Activated CD8-positive, alpha-beta T cell treated with anti-CD3 and anti-CD28 coated beads for 36 hours (primary cell): ENCODE measurements around the gene NUP85. TPM values are rescaled to one million over a fixed set of nuclear protein-coding genes. Genes with fewer than 3 reads are reported as not detected.

Source experiments
- ATAC-seq: fragments of 200-7000 bp; cut with Tn5 transposase; one replicate; pipeline ENCODE4 v1.10.0; 2021; ENCODE audit warnings: mild to moderate bottlenecking, moderate library complexity
- CTCF ChIA-PET: fragments of 350-600 bp; sonication (Branson Sonifier 250); formaldehyde crosslinking; loops from one replicate; lab custom pipeline; 2021; ENCODE audit warnings: antibody characterized with exemption; lab: Charles Lee
- POLR2A ChIA-PET: fragments of 350-600 bp; sonication (Branson Sonifier 250); formaldehyde crosslinking; loops from one replicate; lab custom pipeline; 2021; ENCODE audit warnings: antibody characterized with exemption; lab: Charles Lee
- DNase-seq: peaks from one replicate; pipeline ENCODE4 v3.0.0-alpha.2; 2020
- H3K27ac Mint-ChIP-seq: one replicate; pipeline ENCODE4 v1.8.0; 2021; ENCODE audit warnings: mild to moderate bottlenecking, mixed read lengths
- H3K27me3 Mint-ChIP-seq: one replicate; pipeline ENCODE4 v1.8.0; 2021; ENCODE audit warnings: mixed read lengths
- H3K36me3 Mint-ChIP-seq: one replicate; pipeline ENCODE4 v1.8.0; 2021; ENCODE audit warnings: low read depth, mixed read lengths
- H3K4me1 Mint-ChIP-seq: one replicate; pipeline ENCODE4 v1.8.0; 2021; ENCODE audit warnings: low read depth, mixed read lengths
- H3K4me3 Mint-ChIP-seq: one replicate; pipeline ENCODE4 v1.8.0; 2021; ENCODE audit warnings: mild to moderate bottlenecking, moderate library complexity, mixed read lengths
- H3K9me3 Mint-ChIP-seq: one replicate; pipeline ENCODE4 v1.8.0; 2021; ENCODE audit warnings: mixed read lengths
- intact Hi-C: fragments of 100-400 bp; cut with micrococcal nuclease; formaldehyde crosslinking; loops from one replicate; pipeline ENCODE4 v1.10.0; 2022
- total RNA-seq, 2 experiments: library from RNA; stranded (reverse); gene quantifications; one replicate each; pipeline ENCODE4 v1.2.3, GENCODE V29; 2021
- TF ChIP-seq, protein P1 (sequence below): fragments of 200-600 bp; IDR thresholded peaks from one replicate; pipeline ENCODE4 v1.8.0; 2022; ENCODE audit warnings: antibody characterized with exemption, mild to moderate bottlenecking

Gene NUP85
- total RNA-seq, 2 experiments from 2014 or later = 108 to 116 TPM

DNA sequence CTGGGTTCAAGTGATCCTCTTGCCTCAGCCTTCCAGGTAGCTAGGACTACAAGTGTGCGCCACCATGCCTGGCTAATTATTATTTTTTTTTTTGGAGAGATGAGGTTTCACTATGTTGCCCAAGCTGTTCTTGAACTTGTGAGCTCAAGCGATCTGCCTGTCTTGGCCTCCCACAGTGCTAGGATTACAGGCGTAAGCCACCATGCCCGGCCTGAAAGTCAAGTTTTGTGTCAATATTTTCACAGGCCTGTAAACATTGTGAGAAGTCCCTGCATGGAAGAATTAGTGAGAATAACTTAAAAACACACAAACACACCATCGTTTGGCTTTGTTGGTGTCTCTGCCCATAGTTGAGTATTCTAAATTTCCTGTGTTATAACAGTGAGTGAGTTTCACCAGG lies 22.2 kb downstream of the NUP85 start:
- DNase-seq (no peak), ATAC-seq (no peak)
- ChIA-PET CTCF (interaction anchor here (1.2 to 4.8 kb wide), 3 partner anchors 13 to 185 kb away, joined by 3 to 54 read pairs (median 6); no protein-coding TSS in a partner anchor), POLR2A (interaction anchor here (1.2 to 1.6 kb wide), 4 partner anchors 9 to 33 kb away, joined by 3 to 9 read pairs (median 6); no protein-coding TSS in a partner anchor)
- H3K4me1 Mint-ChIP-seq = no peaks in the 10 kb centered on the region
- H3K4me3 Mint-ChIP-seq = no peak overlapping the region
- intact Hi-C loops = no loop called here
- H3K27ac Mint-ChIP-seq = no peak overlapping the region
- no peaks in the 10 kb centered on the region for H3K27me3 Mint-ChIP-seq
- TF ChIP-seq, protein P1, sequence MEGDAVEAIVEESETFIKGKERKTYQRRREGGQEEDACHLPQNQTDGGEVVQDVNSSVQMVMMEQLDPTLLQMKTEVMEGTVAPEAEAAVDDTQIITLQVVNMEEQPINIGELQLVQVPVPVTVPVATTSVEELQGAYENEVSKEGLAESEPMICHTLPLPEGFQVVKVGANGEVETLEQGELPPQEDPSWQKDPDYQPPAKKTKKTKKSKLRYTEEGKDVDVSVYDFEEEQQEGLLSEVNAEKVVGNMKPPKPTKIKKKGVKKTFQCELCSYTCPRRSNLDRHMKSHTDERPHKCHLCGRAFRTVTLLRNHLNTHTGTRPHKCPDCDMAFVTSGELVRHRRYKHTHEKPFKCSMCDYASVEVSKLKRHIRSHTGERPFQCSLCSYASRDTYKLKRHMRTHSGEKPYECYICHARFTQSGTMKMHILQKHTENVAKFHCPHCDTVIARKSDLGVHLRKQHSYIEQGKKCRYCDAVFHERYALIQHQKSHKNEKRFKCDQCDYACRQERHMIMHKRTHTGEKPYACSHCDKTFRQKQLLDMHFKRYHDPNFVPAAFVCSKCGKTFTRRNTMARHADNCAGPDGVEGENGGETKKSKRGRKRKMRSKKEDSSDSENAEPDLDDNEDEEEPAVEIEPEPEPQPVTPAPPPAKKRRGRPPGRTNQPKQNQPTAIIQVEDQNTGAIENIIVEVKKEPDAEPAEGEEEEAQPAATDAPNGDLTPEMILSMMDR = no peak
- H3K36me3 Mint-ChIP-seq = peaks cover 32% of the 10 kb centered on the region
- H3K9me3 Mint-ChIP-seq = no peaks in the 10 kb centered on the region

DNA sequence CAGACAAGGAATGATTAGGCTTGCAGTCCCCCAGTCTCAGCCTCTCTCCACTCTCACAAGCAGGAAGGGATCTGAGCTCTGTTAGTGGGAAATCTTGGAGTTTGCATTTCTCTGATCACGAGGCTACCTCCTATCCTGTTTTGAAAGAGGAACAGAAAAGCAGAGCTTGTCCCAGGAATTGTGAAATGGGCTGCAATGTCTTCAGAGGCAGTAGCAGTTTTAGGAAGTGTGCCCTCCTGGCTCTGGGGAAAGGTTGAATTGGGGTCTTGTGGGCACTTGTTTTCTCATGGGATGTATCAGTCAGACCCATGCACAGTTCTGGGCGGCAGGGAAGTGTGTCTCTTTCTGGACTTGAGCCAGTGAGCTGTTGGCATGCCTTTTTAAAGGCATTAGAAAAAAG lies 22.8 kb downstream of the NUP85 start:
- no peaks in the 10 kb centered on the region for H3K27me3 Mint-ChIP-seq
- no peak for DNase-seq
- no peak overlapping the region for H3K4me3 Mint-ChIP-seq
- no peaks in the 10 kb centered on the region for H3K9me3 Mint-ChIP-seq
- H3K4me1 Mint-ChIP-seq = no peaks in the 10 kb centered on the region
- no peak overlapping the region for H3K27ac Mint-ChIP-seq
- ChIA-PET POLR2A (interaction anchor here (0.9 to 1.6 kb wide), 6 partner anchors 9 to 43 kb away, joined by 3 to 9 read pairs (median 5); partner anchors contain the start of gene MIF4GD), CTCF (interaction anchor here (1.1 to 4.8 kb wide), 5 partner anchors 12 to 184 kb away, joined by 3 to 54 read pairs (median 5); no protein-coding TSS in a partner anchor)
- no peak for ATAC-seq
- TF ChIP-seq, protein P1 = no peak
- intact Hi-C loops = no loop called here
- H3K36me3 Mint-ChIP-seq = peaks cover 32% of the 10 kb centered on the region

DNA sequence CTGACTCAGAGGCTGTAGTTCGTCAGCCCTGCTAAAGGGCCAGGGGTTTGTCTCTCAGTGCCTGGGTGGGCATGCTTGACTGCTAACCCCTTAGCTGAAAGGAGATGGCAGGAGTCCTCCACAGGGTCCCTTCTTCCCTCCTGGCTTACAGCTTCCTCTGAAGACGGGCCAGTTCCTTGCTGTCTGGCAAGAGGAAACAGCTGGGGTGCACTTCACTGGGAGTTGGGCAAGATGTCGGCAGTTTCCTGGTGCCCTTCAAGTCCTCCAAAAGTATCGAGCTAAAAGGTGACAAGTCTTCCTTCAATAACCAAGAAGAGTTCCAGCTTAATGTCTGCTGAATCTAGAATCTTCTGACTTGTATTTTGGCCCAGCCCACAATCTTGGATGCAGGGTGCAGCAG lies 23.4 kb downstream of the NUP85 start:
- H3K27me3 Mint-ChIP-seq = no peaks in the 10 kb centered on the region
- ChIA-PET CTCF (interaction anchor here (1.1 to 4.8 kb wide), 7 partner anchors 8 to 184 kb away, joined by 3 to 54 read pairs (median 5); no protein-coding TSS in a partner anchor), POLR2A (interaction anchor here (0.9 to 1.6 kb wide), 6 partner anchors 8 to 42 kb away, joined by 3 to 9 read pairs (median 5); partner anchors contain the start of gene MIF4GD)
- no peaks in the 10 kb centered on the region for H3K4me1 Mint-ChIP-seq
- H3K36me3 Mint-ChIP-seq = peaks cover 30% of the 10 kb centered on the region
- TF ChIP-seq, protein P1 = no peak
- ATAC-seq = no peak
- DNase-seq = no peak
- intact Hi-C loops = no loop called here
- no peak overlapping the region for H3K27ac Mint-ChIP-seq
- H3K4me3 Mint-ChIP-seq = no peak overlapping the region
- H3K9me3 Mint-ChIP-seq = no peaks in the 10 kb centered on the region

DNA sequence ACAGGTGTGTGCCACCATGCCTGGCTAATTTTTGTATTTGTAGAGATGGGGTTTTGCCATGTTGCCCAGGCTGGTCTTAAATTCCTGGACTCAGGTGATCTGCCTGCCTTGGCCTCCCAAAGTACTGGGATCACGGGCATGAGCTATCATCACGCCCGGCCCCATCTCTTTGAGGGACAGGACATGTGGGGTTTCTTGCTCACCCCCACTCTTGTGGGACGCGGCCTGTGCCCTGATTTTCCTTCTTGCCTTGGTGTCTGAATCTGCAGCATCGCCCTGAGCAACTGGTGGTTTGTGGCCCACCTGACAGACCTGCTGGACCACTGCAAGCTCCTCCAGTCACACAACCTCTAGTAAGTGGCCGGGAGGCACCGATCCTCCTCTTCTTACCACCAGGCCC lies 25.6 kb downstream of the NUP85 start:
- ATAC-seq (no peak), DNase-seq (no peak)
- H3K4me3 Mint-ChIP-seq = no peak overlapping the region
- TF ChIP-seq, protein P1 = no peak
- intact Hi-C loops = no loop called here
- ChIA-PET CTCF (interaction anchor here (1.5 to 4.8 kb wide), 4 partner anchors 10 to 117 kb away, joined by 3 to 54 read pairs (median 5); no protein-coding TSS in a partner anchor), POLR2A (interaction anchor here (0.8 to 1.6 kb wide), 3 partner anchors 9 to 61 kb away, joined by 4 read pairs; no protein-coding TSS in a partner anchor)
- peaks cover 36% of the 10 kb centered on the region for H3K36me3 Mint-ChIP-seq
- no peaks in the 10 kb centered on the region for H3K9me3 Mint-ChIP-seq
- H3K27ac Mint-ChIP-seq = no peak overlapping the region
- H3K27me3 Mint-ChIP-seq = no peaks in the 10 kb centered on the region
- no peaks in the 10 kb centered on the region for H3K4me1 Mint-ChIP-seq

DNA sequence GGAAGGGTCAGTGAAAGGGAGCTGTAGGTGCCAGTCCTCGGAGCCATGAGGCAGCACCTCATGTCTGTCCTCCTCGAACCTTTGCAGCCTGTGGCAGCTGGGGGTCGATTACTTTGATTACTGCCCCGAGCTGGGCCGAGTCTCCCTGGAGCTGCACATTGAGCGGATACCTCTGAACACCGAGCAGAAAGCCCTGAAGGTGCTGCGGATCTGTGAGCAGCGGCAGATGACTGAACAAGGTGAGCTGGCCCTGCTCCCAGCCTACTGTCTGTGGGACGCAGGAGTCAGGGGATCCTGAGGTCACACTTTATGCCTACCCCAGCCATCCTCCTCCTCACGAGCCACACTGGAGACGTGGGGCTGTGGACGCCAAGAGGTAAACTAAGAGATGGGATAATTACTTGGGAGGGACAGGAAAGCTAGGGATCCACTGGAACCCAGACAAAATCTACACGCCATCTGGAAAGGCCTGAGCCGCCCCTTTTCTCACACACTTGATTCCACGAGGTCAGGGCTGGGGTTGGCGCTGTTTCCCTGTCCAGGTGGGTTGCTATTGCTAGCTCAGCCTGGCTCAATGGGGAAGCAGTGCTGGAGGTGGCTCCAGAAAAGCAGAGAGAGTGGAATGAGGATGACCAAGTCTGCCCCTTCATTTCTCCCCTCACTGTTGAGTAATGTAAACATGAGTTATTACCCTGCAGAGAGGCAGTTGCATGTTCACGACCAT lies 26.4 kb downstream of the NUP85 start:
- no peaks in the 10 kb centered on the region for H3K4me1 Mint-ChIP-seq
- no peaks in the 10 kb centered on the region for H3K27me3 Mint-ChIP-seq
- intact Hi-C loops = no loop called here
- peaks cover 38% of the 10 kb centered on the region for H3K36me3 Mint-ChIP-seq
- DNase-seq (no peak), ATAC-seq (no peak)
- no peaks in the 10 kb centered on the region for H3K9me3 Mint-ChIP-seq
- ChIA-PET CTCF (interaction anchor here (4.8 kb wide), 1 partner anchor 9 kb away, joined by 54 read pairs; no protein-coding TSS in a partner anchor), POLR2A (interaction anchor here (1.0 to 1.5 kb wide), 3 partner anchors 29 to 62 kb away, joined by 3 to 4 read pairs (median 4); partner anchors contain the start of gene MIF4GD)
- TF ChIP-seq, protein P1 = no peak
- H3K27ac Mint-ChIP-seq = no peak overlapping the region
- no peak overlapping the region for H3K4me3 Mint-ChIP-seq
